Suprapubic skin (tissue), 4 donors: ENCODE results near the gene RASL11A. TPM values are rescaled to one million over a fixed set of nuclear protein-coding genes. Genes with fewer than 3 reads are reported as not detected.

Source experiments
- DNase-seq, 2 donors: peaks; one replicate each; pipeline ENCODE4 v3.0.0-alpha.2; 2019; ENCODE audit warnings: low spot score in 2 of 2
- H3K27ac ChIP-seq: fragments of 200-600 bp; sonication (generic); one replicate; pipeline ENCODE4 v1.5.1; 2019
- H3K27me3 ChIP-seq: fragments of 200-600 bp; sonication (generic); one replicate; pipeline ENCODE4 v1.5.1; 2019
- H3K36me3 ChIP-seq: fragments of 200-600 bp; sonication (generic); one replicate; pipeline ENCODE4 v1.5.1; 2019
- H3K4me1 ChIP-seq: fragments of 200-600 bp; sonication (generic); one replicate; pipeline ENCODE4 v1.5.1; 2019
- H3K4me3 ChIP-seq: fragments of 200-600 bp; sonication (generic); one replicate; pipeline ENCODE4 v1.5.1; 2019; ENCODE audit warnings: mild to moderate bottlenecking
- H3K9me3 ChIP-seq: fragments of 200-600 bp; sonication (generic); one replicate; pipeline ENCODE4 v1.5.1; 2019
- EP300 ChIP-seq: sonication (generic); formaldehyde crosslinking; IDR thresholded peaks from one replicate; pipeline ENCODE4 v1.6.1; 2017; ENCODE audit warnings: antibody characterized with exemption
- POLR2A ChIP-seq, 2 donors: fragments of 450-650 bp; IDR thresholded peaks; one replicate each; pipeline ENCODE4 v1.6.1; 2017; ENCODE audit warnings: antibody characterized with exemption in 2 of 2, mild to moderate bottlenecking in 2 of 2, moderate library complexity in 2 of 2
- POLR2AphosphoS5 ChIP-seq, 3 donors: sonication (generic); formaldehyde crosslinking; IDR thresholded peaks; one replicate each; pipeline ENCODE4 v1.6.1; 2017; ENCODE audit warnings: antibody characterized with exemption in 3 of 3
- WGBS: methylation state at CpG from one replicate; pipeline ENCODE4 v1.1.5; 2018; 5-methylcytosine and 5-hydroxymethylcytosine counted together
- total RNA-seq, 4 donors: library from RNA; depleted of rRNA; stranded (reverse); fragments of >200 nt; gene quantifications; one replicate each; pipeline ENCODE4 v1.1.0, GENCODE V29; 2016
- TF ChIP-seq, protein P1 (sequence below), 2 donors: fragments of 200-600 bp in 1 of 2; fragments of 450-650 bp in 1 of 2; sonication (generic) in 1 of 2; IDR thresholded peaks; one replicate each; pipeline ENCODE4 v1.5.1; 2016 to 2019; ENCODE audit warnings: antibody characterized with exemption in 2 of 2, mild to moderate bottlenecking in 1 of 2, moderate library complexity in 1 of 2

The RASL11A gene
- total RNA-seq, 4 donors from 2014 or later = 7.9 to 17.5 (median 13.8) TPM

DNA sequence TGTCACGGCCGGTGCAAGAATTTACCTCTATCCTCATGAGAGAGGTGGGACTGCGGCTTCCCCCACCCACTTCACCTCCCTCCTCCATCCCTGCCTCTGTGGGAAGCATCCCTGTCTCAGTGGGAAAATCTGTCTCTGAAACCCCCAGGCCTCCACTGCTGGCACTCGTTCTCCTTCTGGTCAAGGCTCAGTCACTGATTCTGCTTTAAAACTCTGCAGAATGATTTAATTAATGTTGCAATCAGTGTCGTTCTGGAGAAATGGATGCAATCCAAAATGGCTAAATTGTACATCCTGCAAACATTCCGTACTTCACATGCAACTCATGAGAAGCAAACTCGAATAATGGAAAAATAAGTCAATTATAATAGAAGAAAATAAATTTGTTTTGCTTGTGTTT lies 5.6 kb downstream of the RASL11A start:
- Histone ChIP-seq H3K36me3 (no peaks in the 10 kb centered on the region), H3K4me1 (peaks cover 11% of the 10 kb centered on the region), H3K9me3 (no peaks in the 10 kb centered on the region), H3K4me3 (no peak overlapping the region), H3K27me3 (no peaks in the 10 kb centered on the region), H3K27ac (peak overlapping the region; percentile 39)
- TF ChIP-seq POLR2A (IDR thresholded peaks at IDR 0.05) = no peak
- no peak for TF ChIP-seq EP300
- no peak for TF ChIP-seq POLR2AphosphoS5 (IDR thresholded peaks at IDR 0.05)
- TF ChIP-seq, protein P1, sequence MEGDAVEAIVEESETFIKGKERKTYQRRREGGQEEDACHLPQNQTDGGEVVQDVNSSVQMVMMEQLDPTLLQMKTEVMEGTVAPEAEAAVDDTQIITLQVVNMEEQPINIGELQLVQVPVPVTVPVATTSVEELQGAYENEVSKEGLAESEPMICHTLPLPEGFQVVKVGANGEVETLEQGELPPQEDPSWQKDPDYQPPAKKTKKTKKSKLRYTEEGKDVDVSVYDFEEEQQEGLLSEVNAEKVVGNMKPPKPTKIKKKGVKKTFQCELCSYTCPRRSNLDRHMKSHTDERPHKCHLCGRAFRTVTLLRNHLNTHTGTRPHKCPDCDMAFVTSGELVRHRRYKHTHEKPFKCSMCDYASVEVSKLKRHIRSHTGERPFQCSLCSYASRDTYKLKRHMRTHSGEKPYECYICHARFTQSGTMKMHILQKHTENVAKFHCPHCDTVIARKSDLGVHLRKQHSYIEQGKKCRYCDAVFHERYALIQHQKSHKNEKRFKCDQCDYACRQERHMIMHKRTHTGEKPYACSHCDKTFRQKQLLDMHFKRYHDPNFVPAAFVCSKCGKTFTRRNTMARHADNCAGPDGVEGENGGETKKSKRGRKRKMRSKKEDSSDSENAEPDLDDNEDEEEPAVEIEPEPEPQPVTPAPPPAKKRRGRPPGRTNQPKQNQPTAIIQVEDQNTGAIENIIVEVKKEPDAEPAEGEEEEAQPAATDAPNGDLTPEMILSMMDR (IDR thresholded peaks at IDR 0.05) = no peak
- 61% methylated on average over 7 of the region's 7 CpGs for WGBS
- no peak for DNase-seq

DNA sequence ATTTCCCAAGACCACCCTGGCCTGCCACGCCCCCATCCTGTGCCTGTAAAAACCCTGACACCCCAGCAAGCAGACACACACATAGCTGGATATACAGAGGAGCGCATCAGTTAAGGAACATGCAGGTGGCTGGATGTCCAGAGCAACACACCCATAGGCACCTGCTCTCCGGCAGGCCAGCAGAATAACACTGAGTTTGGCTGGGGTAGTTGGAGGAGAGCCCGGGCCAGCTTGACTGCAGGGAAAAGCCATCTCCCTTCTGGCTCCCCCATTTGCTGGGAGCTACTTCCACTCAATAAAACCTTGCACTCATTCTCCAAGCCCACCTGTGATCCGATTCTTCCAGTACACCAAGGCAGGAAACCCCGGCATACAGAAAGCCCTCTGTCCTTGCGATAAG lies 8.9 kb downstream of the RASL11A start:
- DNase-seq = no peak
- Histone ChIP-seq H3K36me3 (no peaks in the 10 kb centered on the region), H3K9me3 (no peaks in the 10 kb centered on the region), H3K4me3 (no peak overlapping the region), H3K27me3 (no peaks in the 10 kb centered on the region), H3K4me1 (no peaks in the 10 kb centered on the region), H3K27ac (no peak overlapping the region)
- TF ChIP-seq, protein P1 (IDR thresholded peaks at IDR 0.05) = no peak
- TF ChIP-seq POLR2AphosphoS5 (IDR thresholded peaks at IDR 0.05) (no peak), POLR2A (IDR thresholded peaks at IDR 0.05) (no peak), EP300 (no peak)
- 87% methylated on average over 7 of the region's 7 CpGs for WGBS

DNA sequence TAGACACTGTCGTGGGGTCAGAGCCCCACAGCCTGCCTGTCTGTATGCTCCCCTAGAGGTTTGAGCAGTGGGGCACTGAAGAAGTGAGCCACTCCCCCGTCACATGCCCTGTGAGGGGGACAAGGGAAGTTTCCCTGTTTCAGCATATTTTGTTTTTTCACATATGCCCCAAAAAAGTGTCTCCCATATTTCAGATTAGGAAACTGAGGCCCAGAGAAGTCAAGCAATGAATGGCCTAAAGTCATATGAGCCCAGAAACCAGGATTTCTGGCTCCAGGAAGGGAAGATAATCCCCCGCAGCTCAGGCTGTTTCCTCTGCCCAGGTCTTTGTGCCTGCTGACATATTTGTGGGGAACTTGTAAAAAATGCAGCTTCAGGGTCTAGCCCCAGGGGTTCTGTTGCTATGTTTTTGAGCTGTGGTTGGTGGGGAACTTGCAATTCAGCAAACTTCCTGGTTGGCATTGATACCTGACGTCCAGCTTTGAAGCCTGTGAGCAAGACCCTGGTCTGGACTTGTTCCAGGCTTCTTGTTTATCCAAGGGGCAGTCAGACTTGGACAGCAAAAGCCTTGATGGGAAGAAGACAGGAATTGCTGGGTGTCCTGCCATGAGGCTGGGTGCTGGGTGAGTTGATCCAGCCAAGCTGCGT lies 9.5 kb downstream of the RASL11A start:
- Histone ChIP-seq H3K4me3 (no peak overlapping the region), H3K27me3 (no peaks in the 10 kb centered on the region), H3K27ac (no peak overlapping the region), H3K9me3 (no peaks in the 10 kb centered on the region), H3K4me1 (no peaks in the 10 kb centered on the region), H3K36me3 (no peaks in the 10 kb centered on the region)
- 66% methylated on average over 4 of the region's 5 CpGs for WGBS
- TF ChIP-seq, protein P1 (IDR thresholded peaks at IDR 0.05) = no peak
- no peak for TF ChIP-seq POLR2A (IDR thresholded peaks at IDR 0.05)
- no peak for TF ChIP-seq EP300
- no peak for TF ChIP-seq POLR2AphosphoS5 (IDR thresholded peaks at IDR 0.05)
- no peak for DNase-seq

DNA sequence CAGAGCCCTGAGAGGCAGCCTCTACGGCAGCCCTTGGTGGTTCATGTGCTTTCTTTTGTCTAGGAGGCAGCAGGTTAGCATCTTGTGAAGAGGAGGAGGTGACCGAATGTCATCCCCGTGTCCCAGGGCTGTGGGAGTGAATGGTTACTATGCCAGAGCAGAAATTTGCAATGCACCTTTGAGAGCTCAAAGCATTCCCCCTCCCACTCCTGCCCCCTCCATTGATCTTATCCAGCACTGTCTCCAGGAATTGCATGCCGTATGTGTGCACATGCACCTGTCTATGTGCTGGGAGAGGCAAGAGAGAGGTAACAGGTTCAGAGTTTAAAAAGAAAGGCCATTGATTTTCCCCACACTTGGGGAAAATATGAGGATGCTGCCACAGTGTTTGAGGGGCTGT lies 10.2 kb downstream of the RASL11A start:
- WGBS = 68% methylated on average over 4 of the region's 4 CpGs
- no peaks in the 10 kb centered on the region for H3K27me3 ChIP-seq
- DNase-seq = no peak
- H3K4me1 ChIP-seq = no peaks in the 10 kb centered on the region
- no peaks in the 10 kb centered on the region for H3K36me3 ChIP-seq
- TF ChIP-seq, protein P1 (IDR thresholded peaks at IDR 0.05) = no peak
- TF ChIP-seq POLR2AphosphoS5 (IDR thresholded peaks at IDR 0.05) (no peak), POLR2A (IDR thresholded peaks at IDR 0.05) (no peak), EP300 (no peak)
- H3K9me3 ChIP-seq = no peaks in the 10 kb centered on the region
- H3K27ac ChIP-seq = no peak overlapping the region
- H3K4me3 ChIP-seq = no peak overlapping the region

DNA sequence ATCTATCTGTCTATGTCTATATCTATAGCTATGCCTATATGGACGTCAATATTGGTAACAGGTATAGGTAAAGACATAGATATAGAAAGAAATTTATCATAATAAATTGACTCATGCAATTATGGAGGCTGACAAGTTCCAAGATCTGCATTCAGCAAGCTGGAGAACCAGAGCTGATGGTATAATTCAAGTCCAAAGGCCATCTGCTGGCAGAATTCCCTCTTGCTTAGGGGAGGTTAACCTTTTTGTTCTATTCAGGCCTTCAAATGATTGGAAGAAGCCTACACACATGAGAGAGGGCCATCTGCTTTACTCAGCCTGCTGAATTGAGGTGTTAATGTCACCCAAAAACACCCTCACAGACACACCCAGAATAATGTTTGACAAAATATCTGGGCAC lies 10.8 kb downstream of the RASL11A start:
- Histone ChIP-seq H3K4me3 (no peak overlapping the region), H3K9me3 (no peaks in the 10 kb centered on the region), H3K27me3 (no peaks in the 10 kb centered on the region), H3K27ac (no peak overlapping the region), H3K4me1 (no peaks in the 10 kb centered on the region), H3K36me3 (no peaks in the 10 kb centered on the region)
- no peak for DNase-seq
- WGBS = 78% methylated on average over 1 of the region's 1 CpG
- TF ChIP-seq POLR2AphosphoS5 (IDR thresholded peaks at IDR 0.05) (no peak), EP300 (no peak), POLR2A (IDR thresholded peaks at IDR 0.05) (no peak)
- TF ChIP-seq, protein P1 (IDR thresholded peaks at IDR 0.05) = no peak
